ENCODE data around the gene OR10G7.

DNA sequence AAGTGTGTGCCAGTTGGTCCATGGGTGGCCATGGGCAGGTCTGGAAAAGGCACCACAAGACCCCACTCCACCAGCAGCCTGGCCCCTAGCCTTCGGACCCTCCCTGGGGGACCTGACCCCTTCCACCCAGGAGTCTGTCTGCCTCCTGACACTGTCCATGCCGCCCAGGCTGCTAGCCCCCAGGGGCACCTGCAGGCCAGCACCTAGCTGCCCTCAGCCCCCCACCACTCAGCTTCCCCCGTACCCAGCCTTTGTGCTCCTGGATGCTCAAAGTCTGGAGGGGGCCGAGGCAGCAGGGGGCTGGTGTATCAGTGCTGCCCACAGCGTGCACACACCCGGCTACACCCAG lies 34.3 kb upstream of the OR10G7 start:
- TF ChIP-seq CTCF (IDR thresholded peaks at IDR 0.05 in 4 of 5, conservative IDR thresholded peaks at IDR 0.05 in 1 of 5) (no peak), POLR2A (IDR thresholded peaks at IDR 0.05) (no peak)
